Osteoblast (primary cell): Measurements from ENCODE around the gene SLC16A5. TPM values are rescaled to one million over a fixed set of nuclear protein-coding genes. Genes with fewer than 3 reads are reported as not detected.

Experiments used
- DNase-seq: peaks from one replicate; pipeline ENCODE4 v3.0.0; 2011; ENCODE audit warnings: low spot score, mixed read lengths; ENCODE audit not compliant: insufficient read length; ENCODE audit errors: missing footprints
- H2AFZ ChIP-seq: 2 replicates; pipeline ENCODE4 v1.6.0; 2011; ENCODE audit warnings: mild to moderate bottlenecking, low read length
- H3K27ac ChIP-seq: 2 replicates; pipeline ENCODE4 v1.5.1; 2011; ENCODE audit warnings: mild to moderate bottlenecking, low read depth, low read length, moderate library complexity
- H3K27me3 ChIP-seq: 2 replicates; pipeline ENCODE4 v1.6.0; 2012; ENCODE audit warnings: mild to moderate bottlenecking, control low read depth, inconsistent platforms, low read length, moderate library complexity; ENCODE audit not compliant: insufficient read depth
- H3K36me3 ChIP-seq: 2 replicates; pipeline ENCODE4 v1.5.1; 2011; ENCODE audit warnings: mild to moderate bottlenecking, low read length, control low read depth, moderate library complexity; ENCODE audit not compliant: insufficient read depth
- H3K4me1 ChIP-seq: 2 replicates; pipeline ENCODE4 v1.5.1; 2011; ENCODE audit warnings: mild to moderate bottlenecking, low read length, control low read depth, moderate library complexity; ENCODE audit not compliant: insufficient read depth
- H3K4me2 ChIP-seq: 2 replicates; pipeline ENCODE4 v1.6.0; 2011; ENCODE audit warnings: mild to moderate bottlenecking, low read length; ENCODE audit not compliant: insufficient read depth
- H3K4me3 ChIP-seq: fragments of 200-600 bp; sonication (generic); 3 replicates; pipeline ENCODE4 v1.5.1; 2012; ENCODE audit warnings: mild to moderate bottlenecking, low read length, inconsistent platforms; ENCODE audit not compliant: insufficient read depth
- H3K79me2 ChIP-seq: 2 replicates; pipeline ENCODE4 v1.6.0; 2012; ENCODE audit warnings: mild to moderate bottlenecking, low read length, control low read depth, inconsistent platforms; ENCODE audit not compliant: insufficient read depth
- H3K9me3 ChIP-seq: 2 replicates; pipeline ENCODE4 v1.5.1; 2011; ENCODE audit warnings: low read depth, low read length, control low read depth
- H4K20me1 ChIP-seq: 2 replicates; pipeline ENCODE4 v1.6.0; 2012; ENCODE audit warnings: mild to moderate bottlenecking, low read length, control low read depth; ENCODE audit not compliant: insufficient read depth
- CTCF ChIP-seq: IDR thresholded peaks from 2 replicates; pipeline ENCODE4 v1.5.1; 2011; ENCODE audit warnings: mild to moderate bottlenecking, low read depth, low read length, moderate library complexity; ENCODE audit errors: extremely low read depth
- total RNA-seq: library from RNA; depleted of rRNA; stranded (reverse); fragments of >200 nt; gene quantifications from 2 replicates; pipeline ENCODE4 v1.2.3, GENCODE V29; 2012

Gene SLC16A5
- total RNA-seq, 1 donor, result 16.3 TPM

- no peaks in the 10 kb centered on the region for H3K9me3 ChIP-seq
- no peaks in the 10 kb centered on the region for H3K36me3 ChIP-seq
- DNase-seq, result peak; percentile 96
- H4K20me1 ChIP-seq, result no peaks in the 10 kb centered on the region
- peaks cover 18% of the 10 kb centered on the region for H3K79me2 ChIP-seq
- peaks cover 9% of the 10 kb centered on the region for H3K4me1 ChIP-seq
- H3K27me3 ChIP-seq, result no peaks in the 10 kb centered on the region
- H2AFZ ChIP-seq, result peak overlapping the region; percentile 98
- peak; percentile 96 for TF ChIP-seq CTCF
- peak overlapping the region; percentile 91 for H3K4me2 ChIP-seq
- H3K4me3 ChIP-seq, result peak overlapping the region; percentile 87
- peak overlapping the region; percentile 65 for H3K27ac ChIP-seq
These were observed 26.2 kb downstream of the SLC16A5 start for GRCh38 chr17:75113798-75114551.

- TF ChIP-seq CTCF, result no peak
- Histone ChIP-seq H3K27me3 (no peaks in the 10 kb centered on the region), H4K20me1 (no peaks in the 10 kb centered on the region), H3K27ac (peak overlapping the region; percentile 65), H3K79me2 (peaks cover 18% of the 10 kb centered on the region), H3K4me3 (peak overlapping the region; percentile 87), H2AFZ (peak overlapping the region; percentile 98), H3K4me1 (peaks cover 6% of the 10 kb centered on the region), H3K9me3 (no peaks in the 10 kb centered on the region), H3K4me2 (peak overlapping the region; percentile 91), H3K36me3 (no peaks in the 10 kb centered on the region)
- peak; percentile 59 for DNase-seq
These were observed 27.0 kb downstream of the SLC16A5 start for GRCh38 chr17:75114552-75115314.

- Histone ChIP-seq H3K27me3 (no peaks in the 10 kb centered on the region), H3K4me2 (no peak overlapping the region), H4K20me1 (no peaks in the 10 kb centered on the region), H3K36me3 (no peaks in the 10 kb centered on the region), H3K4me1 (peaks cover 6% of the 10 kb centered on the region), H2AFZ (no peak overlapping the region), H3K4me3 (no peak overlapping the region), H3K27ac (no peak overlapping the region), H3K9me3 (no peaks in the 10 kb centered on the region), H3K79me2 (peaks cover 14% of the 10 kb centered on the region)
- DNase-seq, result peak; percentile 30
- TF ChIP-seq CTCF, result no peak
These were observed 27.8 kb downstream of the SLC16A5 start for GRCh38 chr17:75115555-75115954.

GRCh38 chr17:75116737-75117136, 29.0 kb downstream of the SLC16A5 start:
- peaks cover 6% of the 10 kb centered on the region for H3K4me1 ChIP-seq
- no peaks in the 10 kb centered on the region for H3K27me3 ChIP-seq
- TF ChIP-seq CTCF, result no peak
- no peak overlapping the region for H3K27ac ChIP-seq
- H2AFZ ChIP-seq, result no peak overlapping the region
- no peaks in the 10 kb centered on the region for H3K36me3 ChIP-seq
- H3K79me2 ChIP-seq, result peaks cover 10% of the 10 kb centered on the region
- no peak overlapping the region for H3K4me3 ChIP-seq
- H4K20me1 ChIP-seq, result no peaks in the 10 kb centered on the region
- no peak overlapping the region for H3K4me2 ChIP-seq
- H3K9me3 ChIP-seq, result no peaks in the 10 kb centered on the region
- peak; percentile 26 for DNase-seq
